Stimulated activated CD4-positive, alpha-beta T cell treated with anti-CD3 and anti-CD28 coated beads, Interleukin-2, amount 100 ng/mL, for 48 hours (primary cell): ENCODE data around the gene UQCRQ.

ENCODE experiments used
- DNase-seq, 2 donors: peaks; one replicate each; pipeline ENCODE4 v3.0.0-alpha.2; 2020

The UQCRQ gene

DNA sequence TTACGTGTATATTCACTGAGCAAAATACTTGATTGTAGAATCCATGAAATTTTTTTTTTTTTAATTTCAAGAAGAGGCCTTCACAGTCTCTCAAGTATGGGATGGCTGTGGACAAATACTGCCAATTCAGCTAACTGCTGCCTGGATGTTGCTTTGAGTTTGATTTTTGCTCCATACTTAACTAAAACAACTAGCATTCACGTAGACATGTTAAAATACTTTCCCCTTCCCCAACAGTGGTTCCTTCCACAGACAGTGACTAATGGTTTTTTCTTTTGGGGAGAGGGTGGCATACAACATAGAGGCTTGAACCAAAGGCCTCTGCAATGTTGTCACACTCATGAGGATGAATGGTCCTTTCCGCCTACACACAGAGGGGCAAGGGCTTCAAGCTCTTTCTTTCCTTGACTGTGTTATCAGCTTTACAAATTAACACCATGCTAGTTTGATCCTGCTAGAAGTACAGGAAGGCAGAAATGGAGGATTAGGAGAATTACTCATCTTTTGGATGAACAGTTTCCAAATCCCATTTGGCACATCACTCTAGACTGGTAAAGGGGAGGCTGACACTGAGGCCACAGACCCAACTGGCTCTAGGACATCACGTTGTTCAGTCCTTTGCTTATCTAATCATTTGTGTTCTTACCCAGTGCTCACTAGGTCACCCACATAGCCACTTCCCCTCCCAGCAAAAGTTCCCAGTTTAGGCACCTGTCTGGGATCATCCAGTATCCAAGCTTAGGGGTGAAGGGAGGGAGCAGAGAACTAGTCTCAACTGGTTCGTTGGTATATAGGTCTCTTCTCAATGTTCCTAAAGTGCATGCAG is 5.2 kb downstream of the UQCRQ start:
- DNase-seq = no peak

DNA sequence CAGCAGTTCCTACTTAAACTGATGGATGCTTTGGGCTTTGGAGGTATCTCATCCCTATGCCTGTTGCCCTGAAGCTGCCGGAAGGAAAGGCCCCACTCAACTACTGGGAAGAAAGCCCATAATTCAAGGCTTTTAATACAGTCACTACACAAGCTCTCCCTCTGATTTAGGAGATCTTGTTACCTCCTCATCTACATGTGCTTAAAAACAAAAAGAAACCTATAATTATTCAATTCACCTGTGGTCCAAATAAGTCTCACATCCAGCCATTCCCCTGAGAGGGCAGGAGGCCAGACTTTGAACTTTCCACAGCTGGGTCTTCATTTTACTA is 6.3 kb downstream of the UQCRQ start:
- DNase-seq = no peak

DNA sequence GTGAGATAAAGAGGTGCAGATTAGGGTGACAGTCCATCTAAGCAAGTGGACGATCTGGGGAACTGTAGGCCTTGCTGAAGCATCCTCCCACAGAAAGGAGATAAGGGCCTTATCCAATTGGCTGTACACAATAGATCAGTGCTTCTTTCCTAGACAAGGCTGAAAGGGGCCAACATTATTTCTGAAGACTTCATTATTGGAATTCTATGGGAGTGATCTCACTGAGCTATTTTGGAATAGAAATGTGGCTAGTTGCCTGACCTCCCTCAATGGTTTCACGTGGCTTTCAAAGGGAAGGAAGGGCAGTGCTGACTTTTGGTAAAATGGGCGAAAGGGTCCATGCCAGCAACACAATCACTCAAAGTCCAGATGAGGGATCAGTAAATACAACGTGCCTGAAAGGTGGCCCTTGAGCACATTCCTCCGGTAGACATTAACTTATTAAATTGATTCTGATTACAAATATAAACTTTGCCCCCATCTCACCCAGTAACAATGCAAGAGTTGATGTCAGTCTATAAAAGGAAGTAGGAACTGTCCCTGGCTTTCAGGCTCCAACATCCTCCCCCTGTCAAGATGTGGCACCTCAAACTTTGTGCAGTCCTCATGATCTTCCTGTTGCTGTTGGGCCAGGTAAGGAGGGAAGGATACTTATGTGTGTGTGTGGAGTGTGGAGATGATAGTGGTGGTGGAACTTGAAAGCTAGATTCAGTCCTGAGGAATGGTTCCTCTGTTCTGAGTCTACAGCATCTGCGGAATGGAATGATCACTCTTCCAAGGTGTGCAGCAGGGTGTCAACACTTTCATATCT is 6.9 kb downstream of the UQCRQ start, which contains the start of gene LEAP2:
LEAP2 (plus strand) TSS at position 550 of the 811 bp plus-strand sequence; CDS start at position 577, 27 bp downstream.
- DNase-seq = no peak

DNA sequence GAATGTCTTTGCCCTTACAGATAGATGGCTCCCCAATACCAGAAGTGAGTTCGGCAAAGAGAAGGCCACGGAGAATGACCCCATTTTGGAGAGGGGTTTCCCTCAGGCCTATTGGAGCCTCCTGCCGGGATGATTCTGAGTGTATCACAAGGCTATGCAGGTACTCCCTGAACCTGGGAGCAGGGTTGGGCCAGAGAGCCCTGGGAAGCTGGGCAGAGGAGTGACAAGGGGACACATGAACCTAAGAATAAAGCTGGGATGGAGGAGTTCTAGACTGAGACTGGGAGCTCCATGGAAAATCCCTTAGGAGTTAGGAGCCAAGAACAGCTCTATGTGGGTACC is 7.5 kb downstream of the UQCRQ start:
- DNase-seq = no peak

GRCh38 chr5:132876020-132876759 is 9.7 kb downstream of the UQCRQ start:
- no peak for DNase-seq

DNA sequence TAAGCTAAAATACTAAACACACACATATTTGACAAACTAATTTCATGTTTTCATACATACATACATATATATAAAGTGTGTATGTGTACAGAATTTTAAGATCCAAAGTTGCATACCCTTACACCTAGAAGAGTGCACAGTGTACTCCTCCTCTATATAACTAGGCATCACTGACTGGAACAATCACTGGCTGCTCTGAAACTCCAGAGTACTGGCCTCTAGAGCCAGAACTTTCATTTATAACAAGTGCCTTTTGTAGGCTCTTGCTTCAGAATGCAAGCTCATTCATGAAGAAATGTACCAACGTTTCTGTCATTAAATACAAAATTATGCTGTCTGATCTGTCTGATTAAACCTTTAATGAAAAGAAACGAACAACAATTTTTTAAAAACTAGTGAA is 11.0 kb downstream of the UQCRQ start:
- DNase-seq = no peak

- DNase-seq = no peak
Measured at GRCh38 chr5:132877938-132878337, 11.5 kb downstream of the UQCRQ start.

- no peak for DNase-seq
Measured at GRCh38 chr5:132883261-132883834, 16.9 kb downstream of the UQCRQ start.

DNA sequence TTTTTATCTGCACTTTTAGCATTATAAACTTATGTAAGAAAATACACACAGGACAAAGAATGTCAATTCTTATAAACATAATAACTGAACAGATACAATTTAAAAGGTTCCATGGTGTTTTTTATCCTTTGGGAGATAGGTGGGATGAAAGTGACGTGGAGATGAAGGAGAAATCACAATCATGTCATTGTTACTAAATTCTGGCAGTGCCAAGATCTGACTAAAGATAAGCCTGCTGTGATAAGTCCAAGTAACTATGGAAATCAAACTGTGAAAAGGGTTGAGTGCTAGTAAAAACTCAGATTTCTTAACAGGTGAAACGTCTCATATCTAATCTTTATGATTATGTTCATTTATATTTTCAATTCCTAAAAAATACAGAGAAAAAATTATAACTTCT is 18.1 kb downstream of the UQCRQ start:
- DNase-seq = no peak

- no peak for DNase-seq
Measured at GRCh38 chr5:132886064-132886823, 19.8 kb downstream of the UQCRQ start.

GRCh38 chr5:132887283-132887682 is 20.8 kb downstream of the UQCRQ start:
- no peak for DNase-seq

DNA sequence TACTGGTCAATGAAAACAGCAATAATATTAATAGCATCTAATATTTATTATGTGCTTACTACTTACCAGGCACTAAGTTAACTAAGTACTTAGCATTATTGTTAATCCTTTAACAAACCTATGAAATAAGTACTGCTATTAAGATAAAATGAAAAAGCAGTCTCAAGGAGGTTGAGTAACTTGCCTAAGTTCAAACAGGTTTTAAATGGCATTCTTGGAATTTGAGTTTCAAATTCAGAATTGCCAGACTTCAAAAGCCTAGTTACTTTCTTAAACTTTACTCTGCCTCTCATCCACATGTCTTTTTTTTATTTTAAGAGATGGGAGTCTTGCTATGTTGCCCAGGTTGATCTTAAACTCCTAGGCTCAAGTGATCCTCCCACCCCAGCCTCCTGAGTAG is 23.1 kb downstream of the UQCRQ start:
- DNase-seq = no peak

DNA sequence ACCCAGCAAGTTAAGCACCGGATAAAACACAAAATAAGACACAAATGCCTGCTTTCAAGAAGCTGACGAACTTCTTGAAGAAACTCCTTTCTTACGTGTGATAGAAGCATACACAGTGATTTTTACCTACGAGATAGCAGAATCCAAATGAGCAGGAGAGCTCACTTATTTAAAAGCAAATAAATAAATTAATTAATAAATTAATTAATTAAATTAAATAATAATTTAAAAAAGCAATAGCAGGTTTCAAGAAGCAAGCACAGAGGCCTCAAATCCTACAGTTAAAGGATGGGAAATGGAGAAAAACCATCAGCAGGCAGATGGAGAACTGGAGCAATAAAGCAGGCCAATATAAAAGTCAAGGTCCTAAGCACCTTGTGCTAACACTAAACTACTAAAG is 24.4 kb downstream of the UQCRQ start:
- no peak for DNase-seq

GRCh38 chr5:132895719-132896305 is 29.4 kb downstream of the UQCRQ start:
- DNase-seq = no peak

DNA sequence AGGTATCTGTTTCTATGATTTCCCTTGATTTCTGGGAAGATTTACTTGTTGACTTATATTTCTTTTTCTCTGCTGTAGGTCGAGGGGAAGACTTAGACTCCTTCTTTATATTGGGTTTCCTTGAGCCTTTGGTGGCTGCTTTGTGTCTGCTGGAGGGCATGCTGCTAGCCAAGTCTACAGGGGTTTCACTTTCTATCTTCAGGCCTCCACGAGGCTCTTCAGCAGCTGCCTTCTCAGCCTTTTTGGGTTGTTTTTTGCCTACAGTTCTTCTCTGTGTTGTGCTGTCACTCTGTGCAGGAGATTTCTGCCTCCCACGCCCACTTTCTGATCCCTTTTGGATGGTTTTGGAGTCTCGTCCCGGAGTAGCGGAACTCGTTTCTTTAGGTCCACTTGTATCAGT is 30.2 kb downstream of the UQCRQ start:
- DNase-seq = no peak

DNA sequence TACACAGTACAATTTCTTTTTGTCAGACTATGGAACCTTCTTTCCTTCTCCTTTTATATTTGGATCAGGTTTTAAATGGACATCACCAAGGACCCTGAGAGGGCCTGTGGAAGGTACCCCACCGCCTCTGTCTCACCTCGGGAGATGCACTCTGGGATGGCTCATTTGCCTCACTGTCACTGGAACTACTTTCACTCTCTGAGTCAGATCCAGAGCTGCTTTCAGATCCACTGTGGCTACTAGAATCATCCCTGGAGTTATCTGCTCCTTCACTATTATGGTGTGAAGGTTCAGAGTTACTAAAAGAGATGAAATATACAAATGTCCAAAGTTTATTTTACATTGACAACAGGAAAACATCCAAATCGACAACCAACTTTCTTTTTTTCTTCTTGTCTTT is 31.7 kb downstream of the UQCRQ start:
- no peak for DNase-seq

DNA sequence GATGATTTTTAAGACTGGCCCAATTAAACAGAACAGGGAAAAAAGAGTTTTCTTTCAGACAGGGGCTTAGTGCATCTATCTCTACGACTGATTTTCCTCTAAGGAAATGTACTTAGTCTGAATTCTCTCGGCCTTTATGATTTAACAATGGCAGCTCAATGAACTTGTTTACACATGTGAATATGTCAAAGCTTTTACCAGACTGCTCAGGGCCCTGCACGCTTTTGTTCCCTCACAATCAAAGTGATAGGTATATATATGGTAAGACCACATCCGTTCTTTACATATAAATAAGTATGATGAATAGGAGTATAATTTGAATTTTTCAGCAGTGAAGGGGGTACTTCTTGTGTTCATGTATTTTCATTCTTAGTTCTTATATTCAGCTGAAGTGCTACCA is 34.6 kb downstream of the UQCRQ start:
- no peak for DNase-seq

DNA sequence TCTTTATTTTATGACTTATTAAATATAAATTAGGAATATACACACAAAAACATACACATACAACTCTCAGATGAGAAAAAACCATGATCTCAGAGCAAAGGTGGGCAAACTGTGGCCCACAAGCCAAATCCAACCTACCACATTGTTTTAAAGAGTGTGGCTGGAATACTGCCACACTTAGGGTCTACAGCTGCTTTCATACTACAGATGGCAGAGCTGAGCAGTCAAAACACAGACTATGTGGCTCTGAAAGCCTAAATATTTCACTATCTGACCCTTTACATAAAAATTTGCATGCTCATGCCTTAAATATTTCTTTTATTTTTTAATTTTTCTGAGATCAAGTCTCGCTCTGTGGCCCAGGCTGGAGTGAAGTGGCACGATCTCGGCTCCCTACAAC is 35.3 kb downstream of the UQCRQ start:
- DNase-seq = no peak

DNA sequence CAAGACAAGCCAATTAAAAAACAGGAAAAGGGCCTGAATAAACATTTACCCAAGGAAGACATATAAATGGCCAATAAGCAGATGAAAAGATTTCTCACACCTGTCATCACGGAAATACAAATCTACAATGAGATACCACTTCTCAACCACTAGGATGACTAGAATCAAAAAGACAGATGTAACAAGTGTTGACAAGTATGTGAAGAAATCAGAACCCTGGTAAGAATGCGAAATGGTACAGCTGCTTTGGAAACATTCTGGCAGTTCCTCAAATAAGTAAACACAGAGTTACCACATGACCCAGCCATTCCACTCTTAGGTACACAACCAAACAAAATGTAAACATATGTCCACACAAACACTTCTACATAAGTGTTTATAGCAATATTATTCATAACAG is 39.5 kb downstream of the UQCRQ start:
- DNase-seq = no peak

- no peak for DNase-seq
Measured at GRCh38 chr5:132907161-132907560, 40.7 kb downstream of the UQCRQ start.

- DNase-seq = no peak
Measured at GRCh38 chr5:132909702-132910101, 43.3 kb downstream of the UQCRQ start.

GRCh38 chr5:132915681-132916080 is 49.2 kb downstream of the UQCRQ start:
- no peak for DNase-seq
